ENCODE data around the gene IL1R1. TPM values are rescaled to one million over a fixed set of nuclear protein-coding genes. Genes with fewer than 3 reads are reported as not detected.

IL1R1 gene
- total RNA-seq, 2 donors from 2014 or later = 112 to 289 TPM

- 73% methylated on average over 1 of the region's 1 CpG for WGBS
- Histone ChIP-seq H3K36me3 (no peaks in the 10 kb centered on the region), H3K4me3 (no peak overlapping the region), H3K4me1 (replicated peaks) (peaks cover 5% of the 10 kb centered on the region), H3K9me3 (no peaks in the 10 kb centered on the region), H3K27ac (peak overlapping the region in 1 of 2 donors; percentile 98), H3K27me3 (replicated peaks; ENCODE audit: insufficient read depth) (no peaks in the 10 kb centered on the region)
- TF ChIP-seq, protein P1, sequence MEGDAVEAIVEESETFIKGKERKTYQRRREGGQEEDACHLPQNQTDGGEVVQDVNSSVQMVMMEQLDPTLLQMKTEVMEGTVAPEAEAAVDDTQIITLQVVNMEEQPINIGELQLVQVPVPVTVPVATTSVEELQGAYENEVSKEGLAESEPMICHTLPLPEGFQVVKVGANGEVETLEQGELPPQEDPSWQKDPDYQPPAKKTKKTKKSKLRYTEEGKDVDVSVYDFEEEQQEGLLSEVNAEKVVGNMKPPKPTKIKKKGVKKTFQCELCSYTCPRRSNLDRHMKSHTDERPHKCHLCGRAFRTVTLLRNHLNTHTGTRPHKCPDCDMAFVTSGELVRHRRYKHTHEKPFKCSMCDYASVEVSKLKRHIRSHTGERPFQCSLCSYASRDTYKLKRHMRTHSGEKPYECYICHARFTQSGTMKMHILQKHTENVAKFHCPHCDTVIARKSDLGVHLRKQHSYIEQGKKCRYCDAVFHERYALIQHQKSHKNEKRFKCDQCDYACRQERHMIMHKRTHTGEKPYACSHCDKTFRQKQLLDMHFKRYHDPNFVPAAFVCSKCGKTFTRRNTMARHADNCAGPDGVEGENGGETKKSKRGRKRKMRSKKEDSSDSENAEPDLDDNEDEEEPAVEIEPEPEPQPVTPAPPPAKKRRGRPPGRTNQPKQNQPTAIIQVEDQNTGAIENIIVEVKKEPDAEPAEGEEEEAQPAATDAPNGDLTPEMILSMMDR (IDR thresholded peaks at IDR 0.05) = no peak
- no peak for TF ChIP-seq POLR2AphosphoS5 (IDR thresholded peaks at IDR 0.05)
- TF ChIP-seq POLR2A (IDR thresholded peaks at IDR 0.05) = no peak
- no peak for DNase-seq (ENCODE audit: low spot score)
- intact Hi-C loops (cut with DNase I) = loop anchor here (2.0 kb wide), 1 partner anchor 35 kb away; no protein-coding TSS in a partner anchor
Measured at GRCh38 chr2:102139851-102140250, 2.7 kb upstream of the IL1R1 start.

- 90% methylated on average over 2 of the region's 2 CpGs for WGBS
- H3K4me3 ChIP-seq = no peak overlapping the region
- H3K36me3 ChIP-seq = no peaks in the 10 kb centered on the region
- H3K27me3 ChIP-seq (replicated peaks; ENCODE audit: insufficient read depth) = no peaks in the 10 kb centered on the region
- no peaks in the 10 kb centered on the region for H3K9me3 ChIP-seq
- H3K4me1 ChIP-seq (replicated peaks) = peaks cover 5% of the 10 kb centered on the region
- H3K27ac ChIP-seq = peak overlapping the region; percentile 98
- no peak for DNase-seq (ENCODE audit: low spot score)
- TF ChIP-seq, protein P1 (IDR thresholded peaks at IDR 0.05) = no peak
- TF ChIP-seq POLR2A (IDR thresholded peaks at IDR 0.05) (no peak), POLR2AphosphoS5 (IDR thresholded peaks at IDR 0.05) (no peak)
- intact Hi-C loops (cut with DNase I) = loop anchor here (2.0 kb wide), 1 partner anchor 36 kb away; no protein-coding TSS in a partner anchor
Measured at GRCh38 chr2:102140377-102140776, 2.2 kb upstream of the IL1R1 start.

DNA sequence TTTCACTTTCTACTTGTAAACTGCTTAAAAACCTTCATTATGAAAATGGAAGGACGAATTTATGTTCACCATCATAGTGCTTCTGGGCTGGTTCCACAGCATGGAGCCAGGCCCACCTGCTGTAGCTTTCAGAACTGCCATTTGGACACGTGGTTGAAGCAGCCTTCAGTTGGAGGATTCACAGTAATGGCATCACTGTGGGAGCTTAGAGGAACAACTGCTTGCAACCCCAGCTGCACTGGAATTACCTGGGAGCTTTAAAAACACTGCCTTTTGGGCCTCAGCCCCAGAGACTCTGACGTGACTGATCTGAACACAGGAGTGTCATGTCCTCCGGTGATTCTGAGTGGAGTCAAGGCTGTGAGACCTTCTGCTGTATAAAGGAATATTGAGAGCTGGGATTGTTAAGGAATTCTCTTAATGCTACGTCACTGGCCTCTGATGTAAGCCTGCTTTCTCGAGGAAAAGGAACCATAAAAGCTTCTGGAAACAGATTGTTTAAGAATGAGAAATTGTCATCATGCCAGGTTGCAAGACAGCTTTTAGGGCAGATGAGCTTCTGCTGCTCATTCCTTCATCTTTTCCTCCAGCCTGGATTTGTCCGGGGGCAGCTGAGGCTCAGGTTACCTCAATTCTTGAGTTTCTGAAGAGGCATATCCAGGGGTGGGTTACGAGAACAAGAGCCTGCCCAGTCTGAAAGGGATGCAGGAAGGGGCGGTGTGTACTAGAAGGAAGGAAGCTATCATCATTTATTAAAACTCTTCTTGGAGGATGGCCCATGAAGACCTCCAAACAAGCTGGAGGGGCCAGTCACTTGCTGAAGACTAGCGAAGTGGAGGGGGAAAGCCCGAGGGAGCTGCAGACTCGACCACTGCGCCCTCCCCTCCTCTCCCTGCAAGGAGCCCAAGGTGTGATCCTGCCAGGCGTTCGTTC, 1.3 kb upstream of the IL1R1 start:
- H3K9me3 ChIP-seq = no peaks in the 10 kb centered on the region
- H3K4me1 ChIP-seq (replicated peaks) = peaks cover 5% of the 10 kb centered on the region
- H3K27ac ChIP-seq = peak overlapping the region; percentile 98
- H3K36me3 ChIP-seq = no peaks in the 10 kb centered on the region
- intact Hi-C loops (cut with DNase I) = loop anchor here (2.0 kb wide), 1 partner anchor 36 kb away; no protein-coding TSS in a partner anchor
- TF ChIP-seq POLR2A (IDR thresholded peaks at IDR 0.05) = peak; percentile 14
- TF ChIP-seq, protein P1 (IDR thresholded peaks at IDR 0.05) = no peak
- no peaks in the 10 kb centered on the region for H3K27me3 ChIP-seq (replicated peaks; ENCODE audit: insufficient read depth)
- WGBS = 56% methylated on average over 15 of the region's 15 CpGs
- DNase-seq (ENCODE audit: low spot score) = no peak
- H3K4me3 ChIP-seq = peak overlapping the region; percentile 67 to 75

- peaks cover 5% of the 10 kb centered on the region for H3K4me1 ChIP-seq (replicated peaks)
- peak overlapping the region; percentile 98 for H3K27ac ChIP-seq
- TF ChIP-seq POLR2A (IDR thresholded peaks at IDR 0.05) = no peak
- TF ChIP-seq POLR2AphosphoS5 (IDR thresholded peaks at IDR 0.05) = no peak
- no peaks in the 10 kb centered on the region for H3K27me3 ChIP-seq (replicated peaks; ENCODE audit: insufficient read depth)
- peak overlapping the region; percentile 67 to 75 for H3K4me3 ChIP-seq
- no peaks in the 10 kb centered on the region for H3K9me3 ChIP-seq
- no peak for DNase-seq (ENCODE audit: low spot score)
- 9% methylated on average over 28 of the region's 42 CpGs for WGBS
- intact Hi-C loops (cut with DNase I) = no loop called here
- H3K36me3 ChIP-seq = no peaks in the 10 kb centered on the region
Measured at GRCh38 chr2:102142829-102143449, 393 bp downstream of the IL1R1 start.

DNA sequence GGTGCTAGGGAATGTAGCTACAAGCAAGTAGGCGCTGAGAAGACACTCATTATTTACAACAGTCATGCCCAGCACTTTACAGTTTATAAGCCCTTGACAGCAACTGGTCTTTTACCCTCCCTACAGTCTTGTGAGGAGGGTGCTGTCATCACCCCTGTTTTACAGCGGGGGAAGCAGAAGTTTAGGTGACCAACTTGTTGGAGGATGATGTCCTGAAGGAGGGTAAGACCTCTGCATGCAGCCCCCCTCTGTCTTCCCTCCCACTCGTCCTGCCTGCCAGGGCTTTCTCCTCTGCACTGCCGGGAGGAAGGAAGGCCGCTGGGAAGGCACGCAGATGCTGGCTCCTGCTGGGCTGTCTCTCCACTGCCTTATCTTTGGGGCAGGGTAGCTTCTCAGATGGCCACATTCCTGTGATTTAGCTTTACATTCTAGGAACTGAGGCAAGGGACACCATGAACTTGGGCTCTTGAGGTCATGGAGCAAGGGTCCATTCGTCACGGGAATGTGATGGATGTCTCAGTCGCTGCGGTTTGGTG, 972 bp downstream of the IL1R1 start:
- Histone ChIP-seq H3K4me1 (replicated peaks) (peaks cover 5% of the 10 kb centered on the region), H3K9me3 (no peaks in the 10 kb centered on the region), H3K27me3 (replicated peaks; ENCODE audit: insufficient read depth) (no peaks in the 10 kb centered on the region), H3K27ac (peak overlapping the region; percentile 98), H3K4me3 (peak overlapping the region; percentile 67 to 75), H3K36me3 (no peaks in the 10 kb centered on the region)
- TF ChIP-seq POLR2A (IDR thresholded peaks at IDR 0.05) = no peak
- TF ChIP-seq, protein P1 (IDR thresholded peaks at IDR 0.05) = no peak
- no peak for TF ChIP-seq POLR2AphosphoS5 (IDR thresholded peaks at IDR 0.05)
- no peak for DNase-seq (ENCODE audit: low spot score)
- intact Hi-C loops (cut with DNase I) = no loop called here
- WGBS = 53% methylated on average over 10 of the region's 10 CpGs

Measured in prostate gland (tissue), 2 donors.